MM.1S (cell line): ENCODE measurements around the gene ETV3.
"Not testable (repeated sequence)": the region's sequence is repeated elsewhere in the genome, so short reads cannot be mapped to it uniquely, and the experiment has no call there.

Experiments used
- DNase-seq: peaks from one replicate; pipeline ENCODE4 v3.0.0-alpha.2; 2015
- H2AFZ ChIP-seq: fragments of 300-600 bp; sonication (generic); 2 replicates; pipeline ENCODE4 v1.6.0; 2016; ENCODE audit warnings: antibody characterized with exemption, low read length
- H3F3A ChIP-seq: fragments of 300-600 bp; sonication (generic); 2 replicates; pipeline ENCODE4 v1.6.1; 2016; ENCODE audit warnings: mild to moderate bottlenecking, antibody characterized with exemption, low read length, moderate library complexity, mixed read lengths; ENCODE audit not compliant: insufficient read depth
- H3K27ac ChIP-seq: fragments of 300-600 bp; sonication (generic); 2 replicates; pipeline ENCODE4 v1.5.1; 2016; ENCODE audit warnings: mild to moderate bottlenecking, low read length
- H3K27me3 ChIP-seq: fragments of 300-600 bp; sonication (generic); replicated peaks from 2 replicates; pipeline ENCODE4 v1.6.0; 2016; ENCODE audit warnings: low read length; ENCODE audit not compliant: insufficient read depth
- H3K36me3 ChIP-seq: fragments of 300-600 bp; sonication (generic); replicated peaks from 2 replicates; pipeline ENCODE4 v1.6.1; 2016; ENCODE audit warnings: mild to moderate bottlenecking, low read length, mixed read lengths; ENCODE audit not compliant: insufficient read depth
- H3K4me1 ChIP-seq: fragments of 300-600 bp; sonication (generic); 2 replicates; pipeline ENCODE4 v1.6.1; 2016; ENCODE audit warnings: low read length, mixed read lengths
- H3K4me2 ChIP-seq: fragments of 300-600 bp; sonication (generic); 2 replicates; pipeline ENCODE4 v1.6.0; 2016; ENCODE audit warnings: low read depth, low read length
- H3K4me3 ChIP-seq: fragments of 300-600 bp; sonication (generic); 2 replicates; pipeline ENCODE4 v1.5.1; 2016; ENCODE audit warnings: low read length, mixed read lengths
- H3K79me2 ChIP-seq: fragments of 300-600 bp; sonication (generic); 2 replicates; pipeline ENCODE4 v1.6.1; 2016; ENCODE audit warnings: mixed run types, low read length, mixed read lengths
- H3K9ac ChIP-seq: fragments of 300-600 bp; sonication (generic); 2 replicates; pipeline ENCODE4 v1.6.1; 2016; ENCODE audit warnings: low read length, mixed read lengths
- H3K9me2 ChIP-seq: fragments of 300-600 bp; sonication (generic); replicated peaks from 2 replicates; pipeline ENCODE4 v1.6.1; 2016; ENCODE audit warnings: mild to moderate bottlenecking, low read length, mixed read lengths; ENCODE audit not compliant: insufficient read depth
- H3K9me3 ChIP-seq: fragments of 300-600 bp; sonication (generic); replicated peaks from 2 replicates; pipeline ENCODE4 v1.6.1; 2016; ENCODE audit warnings: mild to moderate bottlenecking, low read length, mixed read lengths; ENCODE audit not compliant: insufficient read depth
- H4K20me1 ChIP-seq: fragments of 300-600 bp; sonication (generic); 2 replicates; pipeline ENCODE4 v1.6.1; 2016; ENCODE audit warnings: mild to moderate bottlenecking, low read length, moderate library complexity, mixed read lengths; ENCODE audit not compliant: insufficient read depth
- CTCF ChIP-seq: fragments of 300-600 bp; sonication (generic); IDR thresholded peaks from 2 replicates; pipeline ENCODE4 v1.5.1; 2016; ENCODE audit warnings: antibody characterized with exemption, low read length, mixed read lengths
- EZH2 ChIP-seq: fragments of 300-600 bp; sonication (generic); optimal IDR thresholded peaks from 2 replicates; pipeline ENCODE3; 2017; ENCODE audit warnings: low read depth, mild to moderate bottlenecking, antibody characterized with exemption, low read length, mixed read lengths
- EZH2phosphoT487 ChIP-seq: fragments of 300-600 bp; sonication (generic); IDR thresholded peaks from 2 replicates; pipeline ENCODE4 v1.6.1; 2018; ENCODE audit warnings: antibody characterized with exemption, low read length

Gene ETV3

GRCh38 chr1:157103268-157103667, 34.9 kb downstream of the ETV3 start:
- H3K27ac ChIP-seq: no peak overlapping the region
- no peak for DNase-seq
- TF ChIP-seq EZH2: no peak
- TF ChIP-seq EZH2phosphoT487: no peak
- TF ChIP-seq CTCF: no peak
- no peaks in the 10 kb centered on the region for H3F3A ChIP-seq
- no peak overlapping the region for H3K4me3 ChIP-seq
- H3K79me2 ChIP-seq: no peaks in the 10 kb centered on the region
- no peak overlapping the region for H3K9ac ChIP-seq
- H2AFZ ChIP-seq: no peak overlapping the region
- H3K27me3 ChIP-seq: no peaks in the 10 kb centered on the region; the same call in 1 of the 2 replicates
- no peaks in the 10 kb centered on the region for H3K36me3 ChIP-seq
- H3K9me3 ChIP-seq: no peaks in the 10 kb centered on the region
- no peaks in the 10 kb centered on the region for H4K20me1 ChIP-seq
- no peak overlapping the region for H3K4me2 ChIP-seq
- peaks cover 11% of the 10 kb centered on the region for H3K4me1 ChIP-seq
- H3K9me2 ChIP-seq: no peaks in the 10 kb centered on the region

GRCh38 chr1:157101149-157101548, 37.0 kb downstream of the ETV3 start:
- peaks cover 2% of the 10 kb centered on the region; the same call in 1 of the 2 replicates for H3K4me1 ChIP-seq
- TF ChIP-seq EZH2: no peak
- TF ChIP-seq EZH2phosphoT487: no peak
- no peak for TF ChIP-seq CTCF
- no peaks in the 10 kb centered on the region for H3K9me3 ChIP-seq
- no peak overlapping the region for H3K4me3 ChIP-seq
- no peaks in the 10 kb centered on the region for H3F3A ChIP-seq
- DNase-seq: no peak
- H3K79me2 ChIP-seq: no peaks in the 10 kb centered on the region
- H3K36me3 ChIP-seq: no peaks in the 10 kb centered on the region
- no peak overlapping the region for H3K27ac ChIP-seq
- no peaks in the 10 kb centered on the region for H3K27me3 ChIP-seq
- no peaks in the 10 kb centered on the region for H3K9me2 ChIP-seq
- no peak overlapping the region for H3K9ac ChIP-seq
- no peaks in the 10 kb centered on the region for H4K20me1 ChIP-seq
- H3K4me2 ChIP-seq: no peak overlapping the region
- H2AFZ ChIP-seq: no peak overlapping the region

GRCh38 chr1:157099633-157100009, 38.6 kb downstream of the ETV3 start, which contains the start of gene ETV3L:
ETV3L (minus strand) TSS chr1:157099808; CDS start chr1:157099523, 285 bp downstream.
- no peak for DNase-seq
- Histone ChIP-seq H2AFZ (no peak within 1 kb of the TSS), H3K27me3 (no peaks in the 10 kb centered on the region), H3K4me1 (no peaks in the 10 kb centered on the region), H3K4me2 (no peak within 1 kb of the TSS), H3K79me2 (no peaks in the 10 kb centered on the region), H4K20me1 (no peaks in the 10 kb centered on the region), H3K9ac (no peak within 1 kb of the TSS), H3F3A (no peaks in the 10 kb centered on the region), H3K9me3 (no peaks in the 10 kb centered on the region), H3K36me3 (no peaks in the 10 kb centered on the region), H3K4me3 (no peak within 1 kb of the TSS), H3K27ac (no peak within 1 kb of the TSS), H3K9me2 (no peaks in the 10 kb centered on the region)
- no peak for TF ChIP-seq CTCF
- TF ChIP-seq EZH2: no peak
- TF ChIP-seq EZH2phosphoT487: no peak

GRCh38 chr1:157098987-157099632, 39.1 kb downstream of the ETV3 start:
- H3K4me2 ChIP-seq, H3K36me3 ChIP-seq, H4K20me1 ChIP-seq, H2AFZ ChIP-seq, H3K4me3 ChIP-seq, H3F3A ChIP-seq, H3K9ac ChIP-seq, DNase-seq, H3K4me1 ChIP-seq, H3K79me2 ChIP-seq, H3K27me3 ChIP-seq, H3K9me3 ChIP-seq, H3K27ac ChIP-seq, H3K9me2 ChIP-seq: not testable (repeated sequence)
